Measurements from ENCODE around the gene AUTS2. TPM values are rescaled to one million over a fixed set of nuclear protein-coding genes. Genes with fewer than 3 reads are reported as not detected.

Gene AUTS2
- total RNA-seq, 1 donor from 2014 or later, result 53.0 TPM

DNA sequence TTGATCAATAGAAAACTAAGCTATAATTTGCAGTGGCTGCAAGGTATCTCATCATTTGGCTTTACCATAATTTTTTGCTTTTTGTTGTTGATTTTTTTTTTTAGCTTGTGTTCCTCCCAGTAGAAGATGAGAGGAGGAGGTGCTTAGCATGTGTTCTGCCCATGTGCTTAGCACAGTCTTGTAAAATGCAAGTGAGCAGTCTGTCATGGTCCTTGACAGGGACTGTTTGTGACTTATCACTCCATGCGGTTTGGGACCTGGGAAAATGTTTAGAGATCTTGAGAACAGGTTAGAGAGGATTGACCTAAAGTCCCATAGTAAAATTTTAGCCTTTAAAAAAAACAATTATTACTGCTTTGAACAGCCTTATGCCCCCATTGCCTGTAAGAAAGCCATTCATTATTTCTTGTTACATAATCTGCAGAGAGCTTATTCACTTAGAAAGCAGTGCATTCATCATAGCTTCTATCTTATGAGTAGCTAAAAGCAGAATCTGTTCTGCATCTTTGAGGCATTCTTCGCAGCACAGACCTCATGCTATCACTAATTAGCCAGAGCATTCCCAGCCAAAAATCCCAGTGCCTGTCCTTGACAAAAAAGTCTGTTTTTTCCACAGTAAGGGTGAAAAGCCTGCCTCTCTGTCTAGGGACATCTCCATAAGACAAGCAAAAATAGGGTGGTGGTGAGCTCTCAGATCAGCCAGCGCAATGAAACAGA is 784.9 kb downstream of the AUTS2 start:
- no peak for TF ChIP-seq POLR2AphosphoS5 (IDR thresholded peaks at IDR 0.05; ENCODE audit: insufficient read depth in 1 of 2, low read depth in 1 of 2)
- TF ChIP-seq POLR2A (IDR thresholded peaks at IDR 0.05), result no peak
- TF ChIP-seq, protein P1, sequence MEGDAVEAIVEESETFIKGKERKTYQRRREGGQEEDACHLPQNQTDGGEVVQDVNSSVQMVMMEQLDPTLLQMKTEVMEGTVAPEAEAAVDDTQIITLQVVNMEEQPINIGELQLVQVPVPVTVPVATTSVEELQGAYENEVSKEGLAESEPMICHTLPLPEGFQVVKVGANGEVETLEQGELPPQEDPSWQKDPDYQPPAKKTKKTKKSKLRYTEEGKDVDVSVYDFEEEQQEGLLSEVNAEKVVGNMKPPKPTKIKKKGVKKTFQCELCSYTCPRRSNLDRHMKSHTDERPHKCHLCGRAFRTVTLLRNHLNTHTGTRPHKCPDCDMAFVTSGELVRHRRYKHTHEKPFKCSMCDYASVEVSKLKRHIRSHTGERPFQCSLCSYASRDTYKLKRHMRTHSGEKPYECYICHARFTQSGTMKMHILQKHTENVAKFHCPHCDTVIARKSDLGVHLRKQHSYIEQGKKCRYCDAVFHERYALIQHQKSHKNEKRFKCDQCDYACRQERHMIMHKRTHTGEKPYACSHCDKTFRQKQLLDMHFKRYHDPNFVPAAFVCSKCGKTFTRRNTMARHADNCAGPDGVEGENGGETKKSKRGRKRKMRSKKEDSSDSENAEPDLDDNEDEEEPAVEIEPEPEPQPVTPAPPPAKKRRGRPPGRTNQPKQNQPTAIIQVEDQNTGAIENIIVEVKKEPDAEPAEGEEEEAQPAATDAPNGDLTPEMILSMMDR (IDR thresholded peaks at IDR 0.05), result no peak
- Histone ChIP-seq H3K27me3 (no peaks in the 10 kb centered on the region), H3K4me1 (no peaks in the 10 kb centered on the region), H3K9me3 (no peaks in the 10 kb centered on the region), H3K27ac (no peak overlapping the region), H3K4me3 (no peak overlapping the region), H3K36me3 (no peaks in the 10 kb centered on the region)
- DNase-seq (ENCODE audit: extremely low spot score in 2 of 2), result no peak
- intact Hi-C loops (cut with DNase I), result no loop called here

DNA sequence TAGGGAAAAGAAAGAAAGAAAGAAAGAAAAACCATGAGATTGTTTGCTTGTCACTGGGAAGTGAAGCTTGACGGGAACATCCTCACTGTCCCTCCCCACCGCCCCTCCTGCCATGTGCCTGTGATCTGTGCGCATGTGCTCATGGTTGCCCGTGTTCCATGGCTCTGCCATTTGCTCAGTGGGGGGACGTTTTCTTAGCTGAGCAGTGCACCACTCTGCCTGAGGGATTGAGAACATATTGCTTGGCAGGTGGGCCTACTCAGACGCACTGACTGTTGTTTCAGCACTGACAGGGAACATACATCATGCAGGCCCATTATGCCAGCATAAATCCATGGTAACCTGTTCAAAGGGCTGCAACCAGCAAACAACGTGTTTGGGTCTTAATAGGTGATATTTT is 785.7 kb downstream of the AUTS2 start:
- H3K4me3 ChIP-seq, result no peak overlapping the region
- intact Hi-C loops (cut with DNase I), result no loop called here
- no peaks in the 10 kb centered on the region for H3K4me1 ChIP-seq
- H3K36me3 ChIP-seq, result no peaks in the 10 kb centered on the region
- H3K27me3 ChIP-seq, result no peaks in the 10 kb centered on the region
- TF ChIP-seq, protein P1 (IDR thresholded peaks at IDR 0.05), result no peak
- TF ChIP-seq POLR2A (IDR thresholded peaks at IDR 0.05), result no peak
- TF ChIP-seq POLR2AphosphoS5 (IDR thresholded peaks at IDR 0.05; ENCODE audit: insufficient read depth in 1 of 2, low read depth in 1 of 2), result no peak
- no peak for DNase-seq (ENCODE audit: extremely low spot score in 2 of 2)
- H3K9me3 ChIP-seq, result no peaks in the 10 kb centered on the region
- no peak overlapping the region for H3K27ac ChIP-seq

DNA sequence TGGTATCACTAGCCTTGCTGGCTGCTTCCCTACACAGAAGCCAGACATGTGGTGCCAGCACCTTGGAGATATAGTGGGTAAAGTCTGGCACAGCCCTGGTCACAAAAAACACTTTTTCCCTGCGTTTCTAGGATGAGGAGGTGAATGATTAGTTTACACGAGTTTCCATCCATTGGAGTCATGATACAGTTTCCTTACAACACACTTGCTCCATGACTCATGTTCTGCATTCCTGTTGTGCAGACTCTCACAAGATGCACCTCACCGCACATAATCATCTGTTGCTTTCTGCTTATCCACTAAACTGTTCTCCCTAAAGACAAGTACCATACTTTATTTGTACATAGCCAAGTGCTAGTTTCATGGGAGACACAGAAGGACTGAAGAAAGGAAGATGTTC is 786.6 kb downstream of the AUTS2 start:
- intact Hi-C loops (cut with DNase I), result no loop called here
- no peak overlapping the region for H3K4me3 ChIP-seq
- no peaks in the 10 kb centered on the region for H3K36me3 ChIP-seq
- H3K27ac ChIP-seq, result no peak overlapping the region
- H3K4me1 ChIP-seq, result no peaks in the 10 kb centered on the region
- no peak for DNase-seq (ENCODE audit: extremely low spot score in 2 of 2)
- TF ChIP-seq POLR2AphosphoS5 (IDR thresholded peaks at IDR 0.05; ENCODE audit: insufficient read depth in 1 of 2, low read depth in 1 of 2) (no peak), POLR2A (IDR thresholded peaks at IDR 0.05) (no peak)
- TF ChIP-seq, protein P1 (IDR thresholded peaks at IDR 0.05), result no peak
- H3K27me3 ChIP-seq, result no peaks in the 10 kb centered on the region
- no peaks in the 10 kb centered on the region for H3K9me3 ChIP-seq

DNA sequence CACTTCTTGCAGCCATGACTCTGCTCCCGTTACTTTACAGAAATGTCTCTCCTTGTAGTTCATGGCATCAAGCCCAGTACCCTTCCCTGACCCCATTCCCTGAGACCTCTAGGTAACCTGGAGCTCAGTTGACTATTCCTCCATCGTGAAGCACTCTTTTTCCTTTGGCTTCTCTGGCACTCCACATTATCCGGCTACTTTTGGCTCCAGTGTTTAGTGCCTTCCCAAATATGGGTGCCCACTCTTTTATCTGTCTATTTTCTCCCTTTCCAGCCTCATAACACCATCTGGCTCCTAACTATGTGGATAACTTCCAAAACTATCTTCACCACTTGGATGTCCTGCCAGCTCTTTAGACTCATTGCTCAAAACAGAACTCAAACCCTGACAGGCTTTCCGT is 788.9 kb downstream of the AUTS2 start:
- TF ChIP-seq, protein P1 (IDR thresholded peaks at IDR 0.05), result no peak
- TF ChIP-seq POLR2AphosphoS5 (IDR thresholded peaks at IDR 0.05; ENCODE audit: insufficient read depth in 1 of 2, low read depth in 1 of 2) (no peak), POLR2A (IDR thresholded peaks at IDR 0.05) (no peak)
- no peaks in the 10 kb centered on the region for H3K4me1 ChIP-seq
- DNase-seq (ENCODE audit: extremely low spot score in 2 of 2), result no peak
- no peaks in the 10 kb centered on the region for H3K27me3 ChIP-seq
- intact Hi-C loops (cut with DNase I), result no loop called here
- no peaks in the 10 kb centered on the region for H3K36me3 ChIP-seq
- no peaks in the 10 kb centered on the region for H3K9me3 ChIP-seq
- H3K27ac ChIP-seq, result no peak overlapping the region
- H3K4me3 ChIP-seq, result no peak overlapping the region

DNA sequence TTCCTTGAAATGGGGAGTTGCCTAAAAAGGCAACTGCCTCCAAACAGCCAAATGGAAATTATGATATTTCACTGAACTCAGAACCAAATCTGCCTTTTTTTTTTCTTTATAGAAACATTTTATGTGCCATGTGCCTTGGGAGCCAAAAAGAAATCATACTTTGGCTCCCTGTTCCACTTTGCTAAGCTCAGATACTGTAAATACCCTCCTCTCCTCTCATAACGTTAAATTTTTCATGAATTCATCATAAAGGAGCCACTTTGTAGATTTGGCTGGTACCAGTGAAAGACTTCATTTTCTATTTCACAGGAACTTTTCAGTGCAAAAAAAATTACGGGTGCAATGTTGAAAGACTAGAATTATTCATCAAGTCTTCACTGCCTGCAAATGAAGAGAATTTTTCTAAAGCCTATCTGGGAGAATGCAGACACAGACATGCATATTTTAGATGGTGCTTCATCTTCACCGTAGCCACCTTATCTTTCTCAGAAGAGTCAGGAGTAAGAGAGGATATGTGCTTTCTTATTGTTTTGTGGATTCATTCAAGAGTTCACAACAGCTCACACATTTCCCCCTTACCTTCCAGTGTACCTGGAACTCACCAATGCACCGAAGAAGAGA is 791.4 kb downstream of the AUTS2 start:
- no peaks in the 10 kb centered on the region for H3K27me3 ChIP-seq
- TF ChIP-seq, protein P1 (IDR thresholded peaks at IDR 0.05), result no peak
- TF ChIP-seq POLR2AphosphoS5 (IDR thresholded peaks at IDR 0.05; ENCODE audit: insufficient read depth in 1 of 2, low read depth in 1 of 2), result no peak
- TF ChIP-seq POLR2A (IDR thresholded peaks at IDR 0.05), result no peak
- H3K4me1 ChIP-seq, result no peaks in the 10 kb centered on the region
- no peaks in the 10 kb centered on the region for H3K36me3 ChIP-seq
- H3K27ac ChIP-seq, result no peak overlapping the region
- no peaks in the 10 kb centered on the region for H3K9me3 ChIP-seq
- intact Hi-C loops (cut with DNase I), result loop anchor here (10.0 kb wide), 1 partner anchor 305 kb away; no protein-coding TSS in a partner anchor
- no peak for DNase-seq (ENCODE audit: extremely low spot score in 2 of 2)
- no peak overlapping the region for H3K4me3 ChIP-seq

Data from vagina (tissue), 2 donors.